ENCODE results near the gene FYCO1.
A peak's percentile ranks its signal among the peaks of the same experiment; 100 is the strongest.

- TF ChIP-seq CTCF (IDR thresholded peaks at IDR 0.05 in 2 of 3, conservative IDR thresholded peaks at IDR 0.05 in 1 of 3; ENCODE audit: control insufficient read depth in 2 of 3, extremely low read depth in 1 of 3, insufficient read depth in 1 of 3, low read depth in 3 of 3, low read length in 3 of 3) (peak; percentile 35 to 46 (median 39); a peak in 4 of 6 replicates), ESRRA (IDR thresholded peaks at IDR 0.05; ENCODE audit: low read length) (no peak), POLR2AphosphoS5 (IDR thresholded peaks at IDR 0.05; ENCODE audit: low read length) (no peak), EZH2 (IDR thresholded peaks at IDR 0.05; ENCODE audit: borderline replicate concordance, control insufficient read depth, low read depth, low read length) (no peak), EP300 (IDR thresholded peaks at IDR 0.05; ENCODE audit: borderline replicate concordance in 1 of 2, control insufficient read depth in 1 of 2, low read depth in 2 of 2, low read length in 2 of 2) (no peak), POLR2A (IDR thresholded peaks at IDR 0.05; ENCODE audit: low read depth, low read length) (no peak), SIN3A (IDR thresholded peaks at IDR 0.05; ENCODE audit: low read depth, low read length) (no peak)
- TF ChIP-seq, protein P1, sequence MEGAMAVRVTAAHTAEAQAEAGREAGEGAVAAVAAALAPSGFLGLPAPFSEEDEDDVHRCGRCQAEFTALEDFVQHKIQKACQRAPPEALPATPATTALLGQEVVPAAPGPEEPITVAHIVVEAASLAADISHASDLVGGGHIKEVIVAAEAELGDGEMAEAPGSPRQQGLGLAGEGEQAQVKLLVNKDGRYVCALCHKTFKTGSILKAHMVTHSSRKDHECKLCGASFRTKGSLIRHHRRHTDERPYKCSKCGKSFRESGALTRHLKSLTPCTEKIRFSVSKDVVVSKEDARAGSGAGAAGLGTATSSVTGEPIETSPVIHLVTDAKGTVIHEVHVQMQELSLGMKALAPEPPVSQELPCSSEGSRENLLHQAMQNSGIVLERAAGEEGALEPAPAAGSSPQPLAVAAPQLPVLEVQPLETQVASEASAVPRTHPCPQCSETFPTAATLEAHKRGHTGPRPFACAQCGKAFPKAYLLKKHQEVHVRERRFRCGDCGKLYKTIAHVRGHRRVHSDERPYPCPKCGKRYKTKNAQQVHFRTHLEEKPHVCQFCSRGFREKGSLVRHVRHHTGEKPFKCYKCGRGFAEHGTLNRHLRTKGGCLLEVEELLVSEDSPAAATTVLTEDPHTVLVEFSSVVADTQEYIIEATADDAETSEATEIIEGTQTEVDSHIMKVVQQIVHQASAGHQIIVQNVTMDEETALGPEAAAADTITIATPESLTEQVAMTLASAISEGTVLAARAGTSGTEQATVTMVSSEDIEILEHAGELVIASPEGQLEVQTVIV (IDR thresholded peaks at IDR 0.05; ENCODE audit: borderline replicate concordance, partially characterized antibody): no peak
Observed at GRCh38 chr3:45906681-45907407, 88.8 kb downstream of the FYCO1 start.

Data from GM12878 (cell line).